DOHH2 (cell line): ENCODE data around the gene DUSP16.

ENCODE experiments used
- CTCF ChIP-seq: fragments of 200-600 bp; sonication (generic); IDR thresholded peaks from one replicate; pipeline ENCODE4 v1.5.1; 2014; ENCODE audit warnings: antibody characterized with exemption, mild to moderate bottlenecking, low read depth, low read length; ENCODE audit not compliant: poor library complexity, severe bottlenecking
- EZH2phosphoT487 ChIP-seq: fragments of 200-600 bp; sonication (generic); IDR thresholded peaks from 2 replicates; pipeline ENCODE4 v1.6.1; 2017; ENCODE audit warnings: borderline replicate concordance, mild to moderate bottlenecking, antibody characterized with exemption, low read length, moderate library complexity, mixed read lengths

- no peak for TF ChIP-seq CTCF
- no peak for TF ChIP-seq EZH2phosphoT487
These were observed 111.6 kb downstream of the DUSP16 start for GRCh38 chr12:12451098-12451497.
